T-cell (primary cell): Measurements from ENCODE around the gene CDH8. TPM values are rescaled to one million over a fixed set of nuclear protein-coding genes. Genes with fewer than 3 reads are reported as not detected.

ENCODE experiments used
- ATAC-seq, 4 experiments: fragments of 200-7000 bp in 3 of 4; fragments of 150-1000 bp in 1 of 4; cut with Tn5 transposase; replicated peaks in 1 of 4; 1 replicate in 3 of 4; 2 replicates in 1 of 4; pipeline ENCODE4 v1.10.0; 2021; ENCODE audit warnings: moderate library complexity in 3 of 4, mild to moderate bottlenecking in 2 of 4, moderate number of reproducible peaks in 1 of 4
- CTCF ChIA-PET, 2 donors: fragments of 300-600 bp; sonication (Branson Sonifier 250); formaldehyde crosslinking; loops; one replicate each; lab custom pipeline; 2022; ENCODE audit warnings: antibody characterized with exemption in 2 of 2; lab: Charles Lee
- POLR2A ChIA-PET, 2 donors: fragments of 300-600 bp; sonication (Branson Sonifier 250); formaldehyde crosslinking; loops; one replicate each; lab custom pipeline; 2022; ENCODE audit warnings: antibody characterized with exemption in 2 of 2; lab: Charles Lee
- DNase-seq, 35 experiments: peaks; one replicate each; pipeline versions ENCODE4 v3.0.0 to v3.0.0-alpha.2; 2013 to 2023
- H3K27ac ChIP-seq: one replicate; pipeline ENCODE4 v1.5.1; 2013; ENCODE audit warnings: low read length
- H3K27me3 ChIP-seq, 2 experiments: replicated peaks in 1 of 2; 1 replicate in 1 of 2; 2 replicates in 1 of 2; pipeline versions ENCODE4 v1.6.1 to v1.7.0; 2013; ENCODE audit warnings: low read length in 1 of 2, mixed read lengths in 1 of 2; ENCODE audit not compliant: control insufficient read depth in 2 of 2, insufficient read depth in 2 of 2; ENCODE audit errors: extremely low read depth in 1 of 2
- H3K36me3 ChIP-seq, 2 donors: 1 replicate in 1 of 2; 2 replicates in 1 of 2; pipeline versions ENCODE4 v1.6.1 to v1.7.0; 2013; ENCODE audit warnings: low read length in 1 of 2; ENCODE audit not compliant: control insufficient read depth in 2 of 2, insufficient read depth in 1 of 2; ENCODE audit errors: extremely low read depth in 1 of 2
- H3K4me1 ChIP-seq, 2 experiments: 1 replicate in 1 of 2; 2 replicates in 1 of 2; pipeline versions ENCODE4 v1.6.1 to v1.7.0; 2013; ENCODE audit warnings: low read length in 2 of 2, mixed read lengths in 1 of 2; ENCODE audit not compliant: insufficient read depth in 2 of 2, control insufficient read depth in 1 of 2; ENCODE audit errors: extremely low read depth in 1 of 2
- H3K4me3 ChIP-seq, 2 donors: 1 replicate in 1 of 2; 2 replicates in 1 of 2; pipeline versions ENCODE4 v1.5.1 to v1.7.0; 2013; ENCODE audit warnings: mild to moderate bottlenecking in 2 of 2, low read length in 1 of 2, moderate library complexity in 1 of 2; ENCODE audit not compliant: control insufficient read depth in 1 of 2; ENCODE audit errors: extremely low read depth in 1 of 2
- H3K9me3 ChIP-seq: 2 replicates; pipeline ENCODE4 v1.7.0; 2013
- H3K27ac Mint-ChIP-seq, 2 donors: one replicate each; pipeline ENCODE4 v1.8.0; 2020 to 2021; ENCODE audit warnings: mild to moderate bottlenecking in 2 of 2, mixed read lengths in 2 of 2
- H3K27me3 Mint-ChIP-seq, 2 donors: one replicate each; pipeline ENCODE4 v1.8.0; 2021 to 2022; ENCODE audit warnings: mixed read lengths in 2 of 2
- H3K36me3 Mint-ChIP-seq: one replicate; pipeline ENCODE4 v1.8.0; 2021; ENCODE audit warnings: mixed read lengths
- H3K4me1 Mint-ChIP-seq, 3 donors: one replicate each; pipeline ENCODE4 v1.8.0; 2020 to 2022; ENCODE audit warnings: mixed read lengths in 3 of 3, mild to moderate bottlenecking in 1 of 3
- H3K4me3 Mint-ChIP-seq, 3 donors: one replicate each; pipeline ENCODE4 v1.8.0; 2020 to 2022; ENCODE audit warnings: mild to moderate bottlenecking in 3 of 3, mixed read lengths in 3 of 3, moderate library complexity in 3 of 3
- H3K9me3 Mint-ChIP-seq, 3 donors: one replicate each; pipeline ENCODE4 v1.8.0; 2020 to 2022; ENCODE audit warnings: mixed read lengths in 3 of 3
- WGBS: methylation state at CpG from one replicate; pipeline ENCODE4 v1.1.5; 2013; ENCODE audit warnings: missing lambda C conversion rate; ENCODE audit not compliant: insufficient coverage; 5-methylcytosine and 5-hydroxymethylcytosine counted together
- total RNA-seq, 35 experiments: library from RNA in 6 of 35; stranded (reverse) in 6 of 35; fragments of 120-200 nt in 1 of 35; gene quantifications; one replicate each; pipeline versions ENCODE4 v1.2.1 to v1.2.4 and lab custom pipeline; 2013 to 2026

The CDH8 gene
- total RNA-seq, 5 donors from 2014 or later (not counting 1 experiment from before 2014, with no cell fraction given): 0.39 to 1.0 TPM; not detected in 3

DNA sequence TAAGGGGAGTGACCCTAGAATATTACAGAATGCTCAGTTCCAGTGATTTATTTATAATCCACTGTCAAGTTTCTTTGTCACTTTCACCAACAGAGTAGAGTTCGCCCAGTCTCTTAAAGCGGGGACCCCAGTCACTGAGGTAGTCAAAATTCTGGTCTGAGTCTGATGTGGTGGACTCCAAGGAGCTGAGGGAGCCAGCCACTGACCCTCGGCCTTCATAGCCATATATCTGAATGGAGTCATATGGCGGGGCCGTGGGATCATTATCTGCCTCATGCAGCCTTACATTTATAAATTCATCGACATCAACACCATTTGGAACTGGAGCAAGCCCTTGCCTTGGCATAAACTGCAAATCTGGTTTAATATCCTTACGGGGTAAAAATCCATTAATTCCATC is 382.7 kb downstream of the CDH8 start:
- DNase-seq (no peak), ATAC-seq (no peak)
- H3K4me3 Mint-ChIP-seq: no peak overlapping the region
- Histone ChIP-seq H3K4me1 (no peaks in the 10 kb centered on the region), H3K27ac (no peak overlapping the region), H3K9me3 (no peaks in the 10 kb centered on the region), H3K36me3 (no peaks in the 10 kb centered on the region), H3K4me3 (no peak overlapping the region), H3K27me3 (no peaks in the 10 kb centered on the region)
- H3K27me3 Mint-ChIP-seq: no peaks in the 10 kb centered on the region
- POLR2A ChIA-PET: interaction anchor here in 1 of 2 donors (0.6 kb wide), 1 partner anchor 1462 kb away, joined by 4 read pairs; no protein-coding TSS in a partner anchor
- no peaks in the 10 kb centered on the region for H3K36me3 Mint-ChIP-seq
- CTCF ChIA-PET: no interaction called here
- WGBS: 75% methylated on average over 5 of the region's 7 CpGs
- H3K9me3 Mint-ChIP-seq: peaks cover 4 to 38% (median 13%) of the 10 kb centered on the region in 3 donors
- H3K4me1 Mint-ChIP-seq: no peaks in the 10 kb centered on the region
- H3K27ac Mint-ChIP-seq: no peak overlapping the region

DNA sequence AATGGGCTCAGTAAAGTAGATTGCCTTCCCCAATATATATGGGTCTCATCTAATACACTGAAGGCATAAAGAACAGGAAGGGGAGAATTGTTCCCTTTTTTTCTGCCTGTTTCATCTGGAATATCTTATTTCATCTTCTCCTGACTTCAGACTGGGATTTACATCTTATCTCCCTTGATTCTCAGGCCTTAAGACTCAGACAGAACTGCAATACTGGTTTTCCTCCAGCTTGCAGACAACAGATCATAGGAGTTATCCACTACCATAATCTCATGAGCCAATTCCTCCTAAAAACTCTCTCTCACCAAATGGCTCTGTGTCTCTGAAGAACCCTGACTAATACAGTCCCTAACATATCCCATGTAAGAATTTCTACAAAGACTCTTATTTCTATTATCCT is 390.7 kb downstream of the CDH8 start:
- no peak overlapping the region for H3K27ac Mint-ChIP-seq
- ATAC-seq (no peak), DNase-seq (no peak)
- ChIA-PET POLR2A (no interaction called here), CTCF (no interaction called here)
- H3K4me3 ChIP-seq: no peak overlapping the region
- no peak overlapping the region for H3K27ac ChIP-seq
- no peaks in the 10 kb centered on the region for H3K4me1 ChIP-seq
- H3K4me3 Mint-ChIP-seq: no peak overlapping the region
- peaks cover 6% of the 10 kb centered on the region for H3K9me3 ChIP-seq
- no peaks in the 10 kb centered on the region for H3K4me1 Mint-ChIP-seq
- H3K9me3 Mint-ChIP-seq: peaks cover 11 to 34% (median 21%) of the 10 kb centered on the region in 3 donors
- no peaks in the 10 kb centered on the region for H3K27me3 Mint-ChIP-seq
- no peaks in the 10 kb centered on the region for H3K27me3 ChIP-seq
- no peaks in the 10 kb centered on the region for H3K36me3 Mint-ChIP-seq
- H3K36me3 ChIP-seq: no peaks in the 10 kb centered on the region

DNA sequence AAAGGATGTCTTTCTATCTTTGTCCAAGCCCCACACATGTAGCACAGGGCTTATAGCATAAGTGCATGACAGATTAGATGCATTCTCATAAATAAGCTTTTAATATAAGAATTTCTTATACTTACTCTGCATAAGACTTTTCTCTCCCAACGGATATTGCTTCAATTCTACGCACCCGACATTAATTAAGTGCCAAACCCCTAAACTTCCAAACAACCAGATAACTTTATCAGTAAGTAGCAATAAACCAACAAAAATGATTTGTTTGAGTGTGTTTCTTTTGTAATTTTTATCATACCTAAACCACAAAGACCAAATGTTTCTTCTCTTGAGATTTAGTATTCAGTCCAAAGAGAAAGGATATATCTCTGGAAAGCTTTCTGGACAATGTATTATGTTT is 391.5 kb downstream of the CDH8 start:
- no peak for ATAC-seq
- no peaks in the 10 kb centered on the region for H3K27me3 Mint-ChIP-seq
- peaks cover 8 to 30% (median 21%) of the 10 kb centered on the region in 3 donors for H3K9me3 Mint-ChIP-seq
- DNase-seq: no peak
- H3K36me3 Mint-ChIP-seq: no peaks in the 10 kb centered on the region
- POLR2A ChIA-PET: interaction anchor here in 1 of 2 donors (0.5 kb wide), 1 partner anchor 1057 kb away, joined by 4 read pairs; no protein-coding TSS in a partner anchor
- H3K4me3 Mint-ChIP-seq: no peak overlapping the region
- Histone ChIP-seq H3K4me1 (no peaks in the 10 kb centered on the region), H3K9me3 (peaks cover 6% of the 10 kb centered on the region), H3K27ac (no peak overlapping the region), H3K36me3 (no peaks in the 10 kb centered on the region), H3K27me3 (no peaks in the 10 kb centered on the region), H3K4me3 (no peak overlapping the region)
- CTCF ChIA-PET: no interaction called here
- H3K27ac Mint-ChIP-seq: no peak overlapping the region
- no CpG with 5 or more reads among the region's 3 CpGs for WGBS
- H3K4me1 Mint-ChIP-seq: no peaks in the 10 kb centered on the region

DNA sequence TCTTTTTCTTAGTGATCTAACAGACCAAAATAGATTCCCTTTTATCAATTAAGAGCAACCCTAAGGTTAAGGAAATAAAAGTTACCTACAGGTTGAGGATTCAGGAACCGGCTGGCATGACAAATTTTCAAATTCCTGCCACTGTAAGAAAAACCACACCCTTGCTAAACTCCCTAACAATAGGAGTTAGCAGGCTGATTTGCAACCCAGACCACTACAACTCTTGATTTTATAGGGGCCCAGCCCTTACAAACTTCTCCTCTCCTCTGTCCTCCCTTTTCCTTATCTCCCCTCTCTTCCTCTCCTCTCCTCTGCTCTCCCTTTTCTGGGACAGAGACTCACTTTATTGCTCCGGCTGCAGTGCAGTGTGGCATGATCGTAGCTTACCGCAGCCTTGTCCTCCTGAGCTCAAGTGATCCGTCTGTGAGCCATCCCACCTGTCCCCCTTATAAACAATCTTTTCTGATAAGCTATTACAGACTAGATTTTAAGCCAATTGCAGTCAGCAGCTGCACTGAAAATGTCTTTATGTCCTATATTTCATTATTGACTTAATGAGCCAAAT is 418.9 kb downstream of the CDH8 start:
- WGBS: 79% methylated on average over 4 of the region's 5 CpGs

DNA sequence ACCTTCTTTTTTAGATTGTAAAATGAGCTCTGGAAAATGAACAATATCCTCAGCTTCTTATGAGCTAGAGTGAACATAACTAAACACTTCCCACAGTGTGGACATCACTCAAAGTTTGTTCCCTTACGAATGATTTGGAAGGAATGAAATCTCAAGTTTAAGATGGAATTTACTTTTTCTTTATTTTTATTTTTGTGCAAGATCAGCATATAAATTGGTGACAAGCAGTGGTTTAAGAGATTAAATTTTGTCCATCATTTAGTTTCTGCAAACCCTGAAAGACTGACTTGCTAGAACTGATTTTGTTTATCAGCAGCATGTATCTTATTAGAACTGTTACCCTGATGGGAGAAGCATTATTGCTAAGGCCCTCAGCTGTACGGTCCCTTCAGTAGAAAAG is 420.1 kb downstream of the CDH8 start:
- peaks cover 14 to 44% (median 35%) of the 10 kb centered on the region in 3 donors for H3K9me3 Mint-ChIP-seq
- no peaks in the 10 kb centered on the region for H3K4me1 Mint-ChIP-seq
- Histone ChIP-seq H3K27ac (no peak overlapping the region), H3K27me3 (no peaks in the 10 kb centered on the region), H3K4me3 (no peak overlapping the region), H3K36me3 (no peaks in the 10 kb centered on the region), H3K9me3 (no peaks in the 10 kb centered on the region), H3K4me1 (no peaks in the 10 kb centered on the region)
- WGBS: 88% methylated on average over 1 of the region's 2 CpGs
- ChIA-PET CTCF (no interaction called here), POLR2A (no interaction called here)
- no peak overlapping the region for H3K27ac Mint-ChIP-seq
- no peak overlapping the region for H3K4me3 Mint-ChIP-seq
- DNase-seq (no peak), ATAC-seq (no peak)
- no peaks in the 10 kb centered on the region for H3K36me3 Mint-ChIP-seq
- no peaks in the 10 kb centered on the region for H3K27me3 Mint-ChIP-seq

More for the DNA sequence above, 418.9 kb downstream of the CDH8 start:
- Histone ChIP-seq H3K4me1 (no peaks in the 10 kb centered on the region), H3K36me3 (no peaks in the 10 kb centered on the region), H3K27me3 (no peaks in the 10 kb centered on the region), H3K4me3 (no peak overlapping the region), H3K9me3 (no peaks in the 10 kb centered on the region), H3K27ac (no peak overlapping the region)
- POLR2A ChIA-PET: no interaction called here
- no peak overlapping the region for H3K27ac Mint-ChIP-seq
- no peaks in the 10 kb centered on the region for H3K36me3 Mint-ChIP-seq
- no peaks in the 10 kb centered on the region for H3K27me3 Mint-ChIP-seq
- CTCF ChIA-PET: no interaction called here
- no peaks in the 10 kb centered on the region for H3K4me1 Mint-ChIP-seq
- no peak overlapping the region for H3K4me3 Mint-ChIP-seq
- no peak for ATAC-seq
- DNase-seq: no peak
- H3K9me3 Mint-ChIP-seq: peaks cover 10 to 40% (median 32%) of the 10 kb centered on the region in 3 donors

DNA sequence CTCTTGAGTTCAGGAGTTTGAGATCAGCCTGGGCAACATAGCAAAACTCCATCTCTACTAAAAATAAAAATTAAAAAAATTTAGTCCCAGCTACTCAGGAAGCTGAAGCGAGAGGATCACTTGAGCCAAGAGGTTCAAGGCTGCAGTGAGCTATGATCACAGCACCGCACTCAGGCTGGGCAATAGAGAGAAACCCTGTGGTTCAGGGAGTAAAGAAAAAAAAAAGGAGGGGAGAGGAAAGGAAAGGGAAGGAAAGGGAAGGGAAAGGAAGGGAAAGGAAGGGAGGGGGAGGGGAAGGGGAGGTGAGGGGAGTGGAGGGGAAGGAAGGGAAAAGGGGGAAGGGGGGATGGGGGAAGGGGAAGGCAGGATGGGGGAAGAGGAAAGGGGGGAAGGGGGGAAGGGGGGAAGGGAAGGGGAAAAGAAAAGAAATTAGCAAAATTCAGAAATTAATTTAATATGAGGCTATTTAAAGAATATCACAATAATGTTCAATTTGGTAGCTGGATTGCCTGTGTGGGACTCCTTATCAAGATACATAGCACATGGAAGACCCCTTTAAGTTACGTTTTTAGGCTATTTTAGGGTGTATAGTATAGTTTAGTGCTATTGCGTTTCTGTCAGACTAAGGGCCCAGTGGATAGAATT is 424.3 kb downstream of the CDH8 start:
- Histone ChIP-seq H3K36me3 (no peaks in the 10 kb centered on the region), H3K27ac (no peak overlapping the region), H3K4me3 (no peak overlapping the region), H3K4me1 (no peaks in the 10 kb centered on the region), H3K9me3 (peaks cover 2% of the 10 kb centered on the region), H3K27me3 (no peaks in the 10 kb centered on the region)
- no peak overlapping the region for H3K27ac Mint-ChIP-seq
- ChIA-PET POLR2A (no interaction called here), CTCF (no interaction called here)
- no peak for ATAC-seq
- H3K4me1 Mint-ChIP-seq: no peaks in the 10 kb centered on the region
- no peak overlapping the region for H3K4me3 Mint-ChIP-seq
- 67% methylated on average over 2 of the region's 4 CpGs for WGBS
- no peaks in the 10 kb centered on the region for H3K36me3 Mint-ChIP-seq
- H3K27me3 Mint-ChIP-seq: no peaks in the 10 kb centered on the region
- H3K9me3 Mint-ChIP-seq: peaks cover 20 to 36% (median 34%) of the 10 kb centered on the region in 3 donors
- no peak for DNase-seq
